Smooth muscle cell (in vitro differentiated cells): ENCODE results near the gene ADGRV1. TPM values are rescaled to one million over a fixed set of nuclear protein-coding genes. Genes with fewer than 3 reads are reported as not detected.

Experiments used
- DNase-seq: peaks from one replicate; lab custom pipeline; 2025; ENCODE audit not compliant: unreplicated experiment; lab: John Stamatoyannopoulos, UW
- H2AFZ ChIP-seq: fragments of 200-600 bp; sonication (generic); 2 replicates; pipeline ENCODE4 v1.6.0; 2016; ENCODE audit warnings: antibody characterized with exemption, low read depth, mild to moderate bottlenecking
- H3F3A ChIP-seq: fragments of 200-600 bp; sonication (generic); 2 replicates; pipeline ENCODE4 v1.6.0; 2017; ENCODE audit warnings: antibody characterized with exemption, low read depth
- H3K27ac ChIP-seq: fragments of 200-600 bp; sonication (generic); 2 replicates; pipeline ENCODE4 v1.5.1; 2016; ENCODE audit warnings: low read depth, mild to moderate bottlenecking
- H3K27me3 ChIP-seq: fragments of 200-600 bp; sonication (generic); 2 replicates; pipeline ENCODE4 v1.6.1; 2016; ENCODE audit warnings: low read depth, mild to moderate bottlenecking
- H3K36me3 ChIP-seq: fragments of 200-600 bp; sonication (generic); 2 replicates; pipeline ENCODE4 v1.5.1; 2016; ENCODE audit warnings: low read depth
- H3K4me1 ChIP-seq: fragments of 200-600 bp; sonication (generic); 2 replicates; pipeline ENCODE4 v1.5.1; 2016; ENCODE audit warnings: low read depth
- H3K4me2 ChIP-seq: fragments of 200-600 bp; sonication (generic); 2 replicates; pipeline ENCODE4 v1.6.0; 2016; ENCODE audit warnings: mild to moderate bottlenecking
- H3K4me3 ChIP-seq: fragments of 200-600 bp; sonication (generic); 2 replicates; pipeline ENCODE4 v1.5.1; 2016; ENCODE audit warnings: mild to moderate bottlenecking
- H3K79me2 ChIP-seq: fragments of 200-600 bp; sonication (generic); 2 replicates; pipeline ENCODE4 v1.6.0; 2016; ENCODE audit warnings: low read depth, mild to moderate bottlenecking
- H3K9ac ChIP-seq: fragments of 200-600 bp; sonication (generic); 2 replicates; pipeline ENCODE4 v1.6.0; 2016; ENCODE audit warnings: low read depth
- H3K9me3 ChIP-seq: fragments of 200-600 bp; sonication (generic); replicated peaks from 2 replicates; pipeline ENCODE4 v1.5.1; 2016; ENCODE audit warnings: low read depth
- H4K20me1 ChIP-seq: fragments of 200-600 bp; sonication (generic); 2 replicates; pipeline ENCODE4 v1.6.0; 2016; ENCODE audit warnings: low read depth
- CTCF ChIP-seq: fragments of 200-600 bp; sonication (generic); IDR thresholded peaks from 2 replicates; pipeline ENCODE4 v1.5.1; 2017; ENCODE audit warnings: borderline replicate concordance, mild to moderate bottlenecking, antibody characterized with exemption; ENCODE audit not compliant: insufficient read depth, poor library complexity, severe bottlenecking
- WGBS: methylation state at CpG from one replicate; pipeline ENCODE4 v1.1.7; 2016; ENCODE audit warnings: low lambda C conversion rate; 5-methylcytosine and 5-hydroxymethylcytosine counted together
- polyA plus RNA-seq: library from polyadenylated mRNA; unstranded; fragments of >200 nt; fragmentation: Nextera tagmentation; extraction: Ambion mirVana; gene quantifications from 2 replicates; pipeline ENCODE4 v1.2.1, GENCODE V29; 2016
- total RNA-seq: library from RNA; depleted of rRNA; stranded (reverse); fragments of >200 nt; gene quantifications from 2 replicates; pipeline ENCODE4 v1.2.3, GENCODE V29; 2014

The ADGRV1 gene
- total and polyA plus RNA-seq, 2 experiments from 2014 or later: 16.8 to 17.7 TPM

- H3K9ac ChIP-seq: no peak overlapping the region
- H3K27ac ChIP-seq: no peak overlapping the region
- H3K79me2 ChIP-seq: no peaks in the 10 kb centered on the region
- no peak overlapping the region for H3K4me3 ChIP-seq
- H3F3A ChIP-seq: no peaks in the 10 kb centered on the region
- TF ChIP-seq CTCF: no peak
- peaks cover 31% of the 10 kb centered on the region for H3K4me1 ChIP-seq
- no peaks in the 10 kb centered on the region for H4K20me1 ChIP-seq
- H3K4me2 ChIP-seq: no peak overlapping the region
- no peaks in the 10 kb centered on the region for H3K27me3 ChIP-seq
- no peaks in the 10 kb centered on the region for H3K36me3 ChIP-seq
- 97% methylated on average over 8 of the region's 8 CpGs for WGBS
- H2AFZ ChIP-seq: no peak overlapping the region
- DNase-seq: no peak
- H3K9me3 ChIP-seq: no peaks in the 10 kb centered on the region
These were observed 584.2 kb downstream of the ADGRV1 start for GRCh38 chr5:91142819-91143218.

GRCh38 chr5:91143840-91144239, 585.2 kb downstream of the ADGRV1 start:
- no peak overlapping the region for H3K9ac ChIP-seq
- no peaks in the 10 kb centered on the region for H3F3A ChIP-seq
- H3K4me1 ChIP-seq: peaks cover 31% of the 10 kb centered on the region
- WGBS: 97% methylated on average over 2 of the region's 2 CpGs
- no peaks in the 10 kb centered on the region for H4K20me1 ChIP-seq
- H3K4me2 ChIP-seq: no peak overlapping the region
- no peaks in the 10 kb centered on the region for H3K36me3 ChIP-seq
- TF ChIP-seq CTCF: no peak
- no peaks in the 10 kb centered on the region for H3K79me2 ChIP-seq
- no peak for DNase-seq
- H2AFZ ChIP-seq: no peak overlapping the region
- no peaks in the 10 kb centered on the region for H3K9me3 ChIP-seq
- no peaks in the 10 kb centered on the region for H3K27me3 ChIP-seq
- H3K4me3 ChIP-seq: no peak overlapping the region
- H3K27ac ChIP-seq: no peak overlapping the region

DNA sequence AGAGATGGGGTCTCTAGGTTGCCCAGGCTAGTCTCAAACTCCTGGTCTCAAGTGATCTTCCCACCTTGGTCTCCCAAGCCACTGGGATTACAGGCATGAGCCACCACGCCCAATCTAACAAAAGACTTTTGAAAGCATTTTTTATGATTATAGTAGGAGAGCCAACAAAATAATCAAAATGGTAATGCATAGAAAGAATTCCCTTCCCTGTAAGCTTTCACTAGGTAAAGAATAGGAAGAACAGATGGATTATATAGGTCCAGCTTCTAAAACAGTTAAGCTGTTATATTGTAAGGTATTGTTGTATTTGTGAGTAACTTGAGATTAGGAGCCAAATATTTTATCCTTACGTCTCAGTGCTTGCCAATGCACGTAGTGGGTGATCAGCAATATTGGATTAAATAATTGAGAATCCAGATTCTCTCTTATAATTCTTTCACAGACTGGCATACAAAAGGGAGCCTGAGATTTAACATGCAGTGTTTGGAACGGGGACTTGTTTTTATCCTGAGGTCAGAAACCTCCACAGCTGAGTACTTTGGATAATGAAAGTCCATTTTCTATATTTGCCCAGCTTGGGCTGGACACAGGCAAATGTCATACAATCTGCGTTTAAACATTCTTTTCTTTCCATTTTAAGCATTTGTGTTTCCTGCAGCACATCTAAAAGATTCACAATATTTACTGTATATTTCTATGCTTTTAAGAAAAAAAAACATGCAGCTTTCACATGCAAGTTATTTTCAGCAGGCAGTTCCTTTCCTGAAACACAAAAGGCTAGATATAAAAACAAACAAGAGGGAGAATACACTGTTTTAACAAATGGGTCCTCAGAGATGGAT, 586.1 kb downstream of the ADGRV1 start:
- Histone ChIP-seq H3K9ac (no peak overlapping the region), H3F3A (no peaks in the 10 kb centered on the region), H3K27me3 (no peaks in the 10 kb centered on the region), H3K9me3 (no peaks in the 10 kb centered on the region), H4K20me1 (no peaks in the 10 kb centered on the region), H2AFZ (peak overlapping the region; percentile 31), H3K79me2 (no peaks in the 10 kb centered on the region), H3K4me2 (no peak overlapping the region), H3K27ac (no peak overlapping the region), H3K36me3 (no peaks in the 10 kb centered on the region), H3K4me1 (peaks cover 28% of the 10 kb centered on the region), H3K4me3 (no peak overlapping the region)
- TF ChIP-seq CTCF: no peak
- no peak for DNase-seq
- 89% methylated on average over 5 of the region's 5 CpGs for WGBS

DNA sequence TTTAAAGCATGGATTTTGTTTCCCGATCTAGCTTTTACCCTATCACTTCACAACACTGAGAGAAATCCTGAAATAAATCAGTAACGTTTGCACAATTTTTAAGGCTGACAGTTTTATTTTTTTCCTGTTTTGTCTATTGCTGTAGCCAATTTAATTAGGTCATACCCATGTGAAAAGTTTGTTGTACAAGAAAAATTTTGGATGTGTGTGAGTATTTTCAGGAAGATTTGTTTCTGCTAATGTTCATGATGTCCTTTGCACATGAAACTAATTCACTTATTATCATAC, 586.7 kb downstream of the ADGRV1 start:
- H3K36me3 ChIP-seq: no peaks in the 10 kb centered on the region
- no peaks in the 10 kb centered on the region for H4K20me1 ChIP-seq
- peaks cover 23% of the 10 kb centered on the region for H3K4me1 ChIP-seq
- DNase-seq: no peak
- H3K4me3 ChIP-seq: no peak overlapping the region
- 51% methylated on average over 2 of the region's 2 CpGs for WGBS
- H3K4me2 ChIP-seq: no peak overlapping the region
- TF ChIP-seq CTCF: no peak
- H3K27ac ChIP-seq: peak overlapping the region; percentile 16
- H3K79me2 ChIP-seq: no peaks in the 10 kb centered on the region
- H3K9ac ChIP-seq: no peak overlapping the region
- no peaks in the 10 kb centered on the region for H3K9me3 ChIP-seq
- peak overlapping the region; percentile 31 for H2AFZ ChIP-seq
- no peaks in the 10 kb centered on the region for H3K27me3 ChIP-seq
- H3F3A ChIP-seq: no peaks in the 10 kb centered on the region
